Activated CD8-positive, alpha-beta memory T cell treated with anti-CD3 and anti-CD28 coated beads, Interleukin-2, amount 50 U/mL, for 24 hours (primary cell): ENCODE results near the gene NCOA1.

Source experiments
- DNase-seq: peaks from one replicate; pipeline ENCODE4 v3.0.0-alpha.2; 2020; ENCODE audit errors: extremely low read depth

Gene NCOA1

GRCh38 chr2:24739354-24740025, 248.4 kb downstream of the NCOA1 start:
- no peak for DNase-seq

DNA sequence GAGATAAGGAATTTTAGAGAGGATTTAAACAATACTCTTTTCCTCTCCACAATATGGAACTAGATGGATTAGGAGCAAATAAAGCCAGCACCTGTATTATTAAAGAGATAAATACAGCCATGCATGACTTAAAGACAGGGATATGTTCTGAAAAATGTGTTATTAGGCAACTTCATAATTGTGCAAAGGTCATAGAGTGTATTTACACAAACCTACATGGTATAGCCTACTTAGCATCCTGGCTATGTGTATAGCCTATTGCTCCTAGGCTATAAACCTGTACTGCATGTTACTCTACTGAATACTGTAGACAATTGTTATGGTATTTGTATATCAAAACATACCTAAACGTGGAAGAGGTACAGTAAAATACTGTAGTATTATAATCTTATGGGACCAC, 249.1 kb downstream of the NCOA1 start:
- DNase-seq, result no peak

- DNase-seq, result no peak
These were observed 251.7 kb downstream of the NCOA1 start for GRCh38 chr2:24742730-24743129.

GRCh38 chr2:24743924-24744323, 252.9 kb downstream of the NCOA1 start:
- no peak for DNase-seq

DNA sequence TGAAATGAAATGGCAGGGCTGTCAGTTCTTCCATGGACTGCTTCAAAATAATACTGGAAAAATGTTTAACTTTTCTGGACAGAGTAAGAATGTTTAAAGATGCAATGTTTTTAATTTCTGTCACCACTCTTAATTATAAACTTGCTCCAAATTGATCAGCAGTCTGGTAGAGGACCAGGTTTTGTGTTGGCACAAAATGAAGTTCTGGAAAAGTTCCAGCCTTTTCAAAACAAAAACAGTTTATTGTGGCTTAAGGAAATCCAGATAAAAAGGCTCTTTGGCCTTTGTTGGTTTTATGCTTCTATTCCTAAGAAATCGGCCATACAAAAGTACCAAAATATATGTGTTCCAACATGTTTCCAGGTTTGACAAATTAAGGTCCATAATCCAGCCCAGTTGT, 253.3 kb downstream of the NCOA1 start:
- no peak for DNase-seq

DNA sequence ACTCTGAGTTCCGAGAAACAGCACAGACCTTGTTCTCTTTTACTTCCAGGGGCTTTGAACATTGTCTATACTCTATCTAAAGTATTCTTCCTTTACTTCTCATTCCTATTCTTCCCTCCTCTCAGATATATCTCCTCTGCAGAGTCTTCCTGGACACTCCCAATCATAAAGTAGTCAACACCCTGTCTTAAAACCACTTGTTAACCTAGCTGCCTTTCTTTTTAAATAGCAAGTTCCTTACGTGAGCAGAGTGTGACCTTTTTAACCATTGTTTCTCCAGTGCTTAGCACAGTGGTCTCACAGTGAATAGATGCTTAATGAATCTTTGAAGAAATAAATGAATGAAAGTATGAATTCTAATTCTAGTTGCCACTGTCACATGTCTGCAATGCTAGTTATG, 254.8 kb downstream of the NCOA1 start:
- no peak for DNase-seq

DNA sequence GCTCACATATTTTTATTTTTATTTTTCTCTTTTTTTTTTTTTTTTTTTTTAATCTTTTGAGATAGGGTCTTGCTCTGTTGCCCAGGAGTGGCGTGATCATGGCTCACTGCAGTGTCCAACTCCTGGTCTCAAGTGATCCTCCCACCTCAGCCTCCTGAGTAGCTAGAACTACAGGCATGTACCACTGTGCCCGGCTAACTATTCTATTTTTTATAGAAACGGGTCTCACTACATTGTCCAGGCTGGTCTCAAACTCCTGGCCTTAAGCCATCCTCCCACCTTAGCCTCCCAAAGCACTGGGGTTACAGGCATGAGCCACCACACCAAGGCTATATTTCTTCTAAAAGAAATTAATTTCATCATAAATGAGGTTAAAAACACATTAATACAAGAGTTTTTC, 256.2 kb downstream of the NCOA1 start:
- no peak for DNase-seq

DNA sequence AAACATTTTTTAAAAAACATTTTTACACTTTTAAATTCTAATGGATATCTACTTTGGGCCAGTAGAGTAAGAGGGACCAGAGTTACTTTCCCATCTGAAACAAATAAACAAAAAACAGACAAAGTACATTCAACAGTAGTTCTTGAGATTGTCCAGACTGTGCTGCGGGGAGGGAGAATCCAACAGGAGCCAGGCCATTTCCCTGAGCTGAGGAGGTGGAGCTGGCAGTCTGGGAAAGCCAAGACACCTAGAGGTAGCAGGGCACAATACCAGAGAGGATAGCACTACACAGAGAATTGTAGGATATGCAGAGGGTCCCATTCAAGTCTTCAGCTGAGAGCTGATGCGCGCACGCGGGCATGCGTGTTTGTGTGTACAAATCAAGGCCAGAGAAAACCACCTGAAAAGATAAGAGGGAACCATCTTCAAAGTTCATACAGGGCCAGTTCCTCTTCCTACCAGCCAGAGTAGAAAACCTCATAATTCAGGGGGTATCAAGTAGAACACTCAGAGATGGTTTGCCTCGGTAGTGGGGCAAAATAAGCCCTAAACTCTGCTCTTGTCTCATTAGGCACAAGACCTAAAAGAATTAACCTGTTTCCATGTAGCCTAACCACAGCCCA, 258.1 kb downstream of the NCOA1 start:
- DNase-seq, result no peak

DNA sequence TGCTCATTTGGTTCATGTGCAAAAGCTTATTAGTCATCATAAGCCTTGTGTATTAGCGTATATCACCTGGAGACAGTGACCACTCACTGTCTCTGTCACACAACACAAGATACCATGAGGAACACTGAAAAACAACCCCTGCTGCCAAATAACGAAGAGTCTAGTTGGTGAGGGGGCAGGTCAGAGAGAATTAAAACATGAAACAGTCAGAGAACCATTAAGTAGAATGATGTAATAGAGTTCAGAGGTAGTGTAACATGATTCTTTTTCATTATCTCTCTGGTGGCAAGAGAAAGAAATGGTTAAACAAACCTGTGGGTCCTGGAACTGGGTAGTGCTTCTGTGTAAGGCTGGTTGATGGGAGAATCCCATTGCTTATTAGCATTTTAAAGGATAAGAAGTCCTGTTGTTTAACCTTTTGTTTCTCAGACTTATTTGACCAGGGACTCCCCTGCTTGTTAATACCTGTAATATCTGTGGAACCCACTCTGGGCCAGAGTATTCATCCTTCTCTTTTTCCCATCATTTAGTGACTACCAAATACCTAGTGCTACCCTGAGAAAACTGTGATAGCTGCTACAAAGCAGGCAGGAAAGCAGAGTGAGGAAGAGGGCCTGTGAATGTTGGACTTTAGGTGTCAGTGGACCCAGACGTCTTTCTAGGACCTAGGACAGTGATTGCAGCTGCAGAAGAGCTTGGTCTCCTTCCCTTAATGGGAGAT, 264.1 kb downstream of the NCOA1 start:
- DNase-seq, result no peak

- no peak for DNase-seq
These were observed 265.7 kb downstream of the NCOA1 start for GRCh38 chr2:24756789-24757188.

GRCh38 chr2:24761866-24762265, 270.8 kb downstream of the NCOA1 start:
- DNase-seq, result no peak

DNA sequence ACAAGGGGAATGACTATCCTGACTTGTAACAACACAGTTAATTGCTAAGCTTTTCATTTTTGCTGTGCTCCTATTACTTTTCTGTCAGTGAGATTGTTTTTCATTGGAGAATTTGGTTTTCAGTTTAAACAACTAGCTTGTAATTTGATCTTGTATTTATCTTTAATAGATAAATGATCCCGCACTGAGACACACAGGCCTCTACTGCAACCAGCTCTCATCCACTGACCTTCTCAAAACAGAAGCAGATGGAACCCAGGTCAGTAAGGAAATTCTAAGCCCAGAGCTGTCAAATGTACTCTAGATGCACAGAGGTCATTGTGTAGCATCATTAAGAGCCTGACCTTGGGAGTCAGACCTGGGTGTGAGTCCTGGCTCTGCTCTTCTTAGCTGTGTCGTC, 271.5 kb downstream of the NCOA1 start:
- DNase-seq, result no peak

GRCh38 chr2:24763843-24764242, 272.8 kb downstream of the NCOA1 start:
- DNase-seq, result no peak

DNA sequence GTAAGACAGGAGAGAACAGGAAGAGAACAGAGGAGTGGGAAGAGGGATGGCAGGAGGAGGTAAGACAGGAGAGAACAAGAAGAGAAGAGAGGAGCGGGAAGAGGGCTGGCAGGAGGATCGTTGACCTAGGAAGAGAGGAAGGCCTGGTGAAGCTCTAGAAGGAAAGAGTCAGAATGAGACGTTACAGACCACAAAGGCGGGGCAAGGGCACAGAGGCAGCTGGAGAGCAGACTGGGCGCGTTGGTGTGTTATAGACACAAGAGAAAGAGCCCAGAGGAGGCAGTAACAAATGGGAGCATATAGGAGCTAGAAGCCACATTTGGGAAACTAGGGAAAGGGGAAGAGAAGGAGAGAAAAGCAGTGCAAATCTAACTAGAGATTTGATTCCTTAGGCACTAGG, 275.6 kb downstream of the NCOA1 start:
- DNase-seq, result no peak

DNA sequence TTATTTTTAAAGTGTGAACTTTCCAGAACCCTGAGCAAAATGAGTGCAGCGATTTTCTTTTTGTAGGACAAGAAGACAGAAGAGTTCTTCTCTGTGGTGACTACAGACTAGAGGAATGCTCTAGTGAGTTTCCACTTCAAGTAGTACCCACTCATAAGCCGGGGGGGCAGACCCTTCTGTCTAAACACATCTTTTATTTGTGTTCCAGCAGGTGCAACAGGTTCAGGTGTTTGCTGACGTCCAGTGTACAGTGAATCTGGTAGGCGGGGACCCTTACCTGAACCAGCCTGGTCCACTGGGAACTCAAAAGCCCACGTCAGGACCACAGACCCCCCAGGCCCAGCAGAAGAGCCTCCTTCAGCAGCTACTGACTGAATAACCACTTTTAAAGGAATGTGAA, 277.0 kb downstream of the NCOA1 start:
- no peak for DNase-seq

DNA sequence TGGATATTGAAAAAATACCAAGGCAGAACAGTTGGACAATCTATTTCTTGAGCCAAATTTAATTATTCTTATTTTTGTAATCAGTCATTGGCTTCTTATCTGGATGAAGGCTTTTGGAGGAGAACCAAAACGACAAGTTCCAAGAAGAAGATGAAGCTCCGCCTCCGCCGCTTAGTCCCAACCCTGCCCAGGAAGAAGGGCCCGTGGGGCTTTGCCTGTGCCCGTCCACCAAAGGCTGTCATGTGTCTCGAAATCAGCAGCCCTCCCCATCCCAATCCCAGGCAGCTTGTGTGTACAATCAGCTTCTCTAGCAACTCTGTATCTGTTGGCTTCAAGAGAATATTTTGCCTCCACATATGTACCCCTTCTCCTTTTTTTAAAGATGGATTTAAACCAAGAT, 277.5 kb downstream of the NCOA1 start:
- DNase-seq, result no peak

DNA sequence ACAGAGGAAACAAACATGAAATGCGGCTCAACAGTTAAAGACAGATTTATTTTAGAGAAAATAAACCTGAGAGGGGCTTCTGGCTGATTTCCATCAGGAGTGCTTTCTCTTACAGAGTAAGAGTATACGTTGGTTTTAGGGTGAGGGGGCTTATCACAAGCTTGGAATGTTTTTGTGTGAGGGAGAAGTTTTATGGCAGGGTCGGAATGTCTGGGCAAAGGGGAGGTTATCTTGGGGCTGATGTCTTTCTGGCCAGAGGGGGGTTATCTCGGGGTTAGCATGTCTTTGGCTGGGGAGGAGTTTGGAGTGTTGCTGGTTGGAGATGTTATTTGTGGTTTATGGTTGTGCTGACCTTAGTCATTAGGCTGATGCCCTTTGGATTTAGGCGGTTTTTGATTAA, 280.0 kb downstream of the NCOA1 start:
- no peak for DNase-seq

DNA sequence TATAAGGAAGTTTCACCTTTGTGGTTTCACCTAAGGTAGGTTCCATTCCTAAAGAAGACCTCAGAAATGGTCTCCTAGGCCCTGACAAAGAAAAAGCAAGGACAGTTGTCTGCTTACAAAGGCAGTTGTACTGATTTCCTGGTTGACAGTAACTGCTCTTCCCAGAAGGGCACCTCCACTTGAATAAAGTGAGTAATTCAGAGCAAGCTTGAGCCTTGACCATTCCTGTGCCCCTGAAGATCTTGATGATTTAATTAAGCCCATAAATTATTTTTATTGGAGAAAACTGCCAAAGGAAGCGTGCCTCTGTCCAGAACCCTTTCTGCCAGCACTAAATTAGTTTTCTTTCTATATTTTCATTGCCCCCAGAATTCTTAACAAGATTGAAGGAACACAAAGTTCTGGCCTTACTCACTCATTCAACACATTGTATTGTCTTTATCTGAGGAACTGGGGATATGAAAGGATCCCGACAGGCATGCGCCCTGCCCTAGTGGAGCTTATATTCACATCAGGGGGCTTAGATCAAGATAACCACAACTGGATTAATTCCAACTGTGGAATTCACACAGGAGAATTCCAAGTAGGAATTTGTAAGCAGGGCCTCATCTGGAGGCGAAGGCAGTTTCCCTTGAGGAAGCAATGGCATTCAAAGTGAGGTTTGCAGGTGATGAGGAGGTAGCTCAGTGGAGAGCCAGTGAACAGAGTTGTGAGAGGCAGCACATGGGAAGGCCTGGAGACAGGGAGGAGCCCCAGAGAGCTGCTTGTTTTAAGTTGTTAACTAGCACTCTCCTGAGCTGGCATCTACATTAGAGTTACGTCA, 280.9 kb downstream of the NCOA1 start:
- no peak for DNase-seq

- no peak for DNase-seq
These were observed 283.3 kb downstream of the NCOA1 start for GRCh38 chr2:24774373-24774772.

GRCh38 chr2:24779116-24779515, 288.1 kb downstream of the NCOA1 start:
- no peak for DNase-seq

GRCh38 chr2:24783641-24784040, 292.6 kb downstream of the NCOA1 start:
- DNase-seq, result no peak

DNA sequence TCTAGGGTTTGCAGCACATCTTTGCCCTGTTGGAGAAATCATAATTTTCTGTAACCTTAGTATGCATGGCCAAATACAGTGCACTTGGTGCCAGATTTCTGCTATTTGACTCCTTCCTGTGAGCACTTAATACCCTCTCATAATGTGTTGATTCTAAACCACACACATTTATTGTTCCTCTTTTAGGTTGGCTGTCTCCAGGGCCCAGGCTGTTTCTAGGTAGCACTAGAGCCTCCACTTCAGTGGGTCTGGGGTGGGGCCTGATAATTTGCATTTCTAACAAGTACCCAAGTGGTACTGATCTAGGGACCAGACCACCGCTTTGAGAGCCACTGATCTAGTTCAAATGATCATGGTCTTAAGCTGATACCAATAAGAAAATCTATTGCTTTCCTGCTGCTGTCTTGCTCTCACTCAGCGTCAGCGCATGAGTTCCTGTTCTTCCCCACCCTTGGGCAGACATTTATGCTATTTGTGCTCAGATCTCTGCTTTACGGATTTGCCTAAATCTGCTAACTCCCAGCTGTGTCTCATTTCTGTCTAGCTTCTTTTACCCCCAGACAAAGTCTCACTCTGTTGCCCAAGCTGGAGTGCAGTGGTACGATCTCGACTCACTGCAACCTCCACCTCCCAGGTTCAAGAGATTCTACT, 294.7 kb downstream of the NCOA1 start:
- DNase-seq, result no peak
